Left lung (tissue), 10 donors: ENCODE measurements around the gene PDE4D. TPM values are rescaled to one million over a fixed set of nuclear protein-coding genes. Genes with fewer than 3 reads are reported as not detected.

Experiments
- ATAC-seq: fragments of 200-7000 bp; cut with Tn5 transposase; one replicate; pipeline ENCODE4 v1.9.1; 2020; ENCODE audit warnings: moderate library complexity
- DNase-seq, 4 donors: peaks; one replicate each; pipeline ENCODE4 v3.0.0-alpha.2; 2013 to 2020
- H3K27ac ChIP-seq, 2 donors: fragments of 200-600 bp; sonication (generic) in 1 of 2; one replicate each; pipeline versions ENCODE4 v1.5.0 to v1.8.0; 2020 to 2021
- H3K27me3 ChIP-seq, 2 donors: fragments of 200-600 bp; sonication (generic) in 1 of 2; one replicate each; pipeline versions ENCODE4 v1.5.0 to v1.8.0; 2020 to 2021
- H3K36me3 ChIP-seq, 2 donors: fragments of 200-600 bp; sonication (generic) in 1 of 2; one replicate each; pipeline versions ENCODE4 v1.5.0 to v1.8.0; 2020 to 2021
- H3K4me1 ChIP-seq, 2 donors: fragments of 200-600 bp; one replicate each; pipeline ENCODE4 v1.8.0; 2021
- H3K4me3 ChIP-seq, 2 donors: fragments of 200-600 bp; sonication (generic) in 1 of 2; one replicate each; pipeline versions ENCODE4 v1.5.0 to v1.8.0; 2020 to 2021; ENCODE audit warnings: mild to moderate bottlenecking in 1 of 2
- H3K9me3 ChIP-seq, 2 donors: fragments of 200-600 bp; sonication (generic) in 1 of 2; one replicate each; pipeline versions ENCODE4 v1.5.0 to v1.8.0; 2020 to 2021
- CTCF ChIP-seq, 2 donors: fragments of 200-600 bp; sonication (generic) in 1 of 2; IDR thresholded peaks; one replicate each; pipeline versions ENCODE4 v1.5.0 to v1.8.0; 2021; ENCODE audit warnings: antibody characterized with exemption in 2 of 2
- intact Hi-C, 2 donors: fragments of 100-400 bp; cut with DNase I; formaldehyde crosslinking; loops; one replicate each; pipeline versions ENCODE4 v1.11.2 to v1.14.2; 2022
- polyA plus RNA-seq, 6 donors: library from polyadenylated mRNA; unstranded; fragments of 120-200 nt; gene quantifications; one replicate each; pipeline ENCODE4 v1.2.1, GENCODE V29; 2013; ENCODE audit not compliant: insufficient read length in 6 of 6
- total RNA-seq, 2 donors: library from RNA; stranded (reverse); fragmentation: NEBNext Ultra II Directional; extraction: Animal tissue kit (Norgen Biotek cat#: 25700); gene quantifications; one replicate each; pipeline ENCODE4 v1.2.1, GENCODE V29; 2021
- donor health status: DM: no; HTN: yes; CAD: no.
- donor health status: DM: no; HTN: no; CAD: no.

The PDE4D gene
- total and polyA plus RNA-seq, 8 donors = 21.4 to 57.1 (median 25.4) TPM

GRCh38 chr5:59266410-59266809, 627.1 kb downstream of the PDE4D start:
- intact Hi-C loops = no loop called here
- H3K4me1 ChIP-seq = no peaks in the 10 kb centered on the region

GRCh38 chr5:59264639-59265245, 628.8 kb downstream of the PDE4D start:
- no peaks in the 10 kb centered on the region for H3K27me3 ChIP-seq
- ATAC-seq (no peak), DNase-seq (no peak)
- H3K27ac ChIP-seq = no peak overlapping the region
- intact Hi-C loops = no loop called here
- H3K4me3 ChIP-seq = no peak overlapping the region
- H3K36me3 ChIP-seq = no peaks in the 10 kb centered on the region
- H3K4me1 ChIP-seq = no peaks in the 10 kb centered on the region
- no peak for TF ChIP-seq CTCF (IDR thresholded peaks at IDR 0.05)
- H3K9me3 ChIP-seq = no peaks in the 10 kb centered on the region

More at GRCh38 chr5:59266410-59266809, 627.1 kb downstream of the PDE4D start:
- H3K27ac ChIP-seq = no peak overlapping the region
- no peaks in the 10 kb centered on the region for H3K9me3 ChIP-seq
- no peak for ATAC-seq
- no peak overlapping the region for H3K4me3 ChIP-seq
- DNase-seq = no peak
- H3K27me3 ChIP-seq = no peaks in the 10 kb centered on the region
- no peaks in the 10 kb centered on the region for H3K36me3 ChIP-seq
- no peak for TF ChIP-seq CTCF (IDR thresholded peaks at IDR 0.05)

DNA sequence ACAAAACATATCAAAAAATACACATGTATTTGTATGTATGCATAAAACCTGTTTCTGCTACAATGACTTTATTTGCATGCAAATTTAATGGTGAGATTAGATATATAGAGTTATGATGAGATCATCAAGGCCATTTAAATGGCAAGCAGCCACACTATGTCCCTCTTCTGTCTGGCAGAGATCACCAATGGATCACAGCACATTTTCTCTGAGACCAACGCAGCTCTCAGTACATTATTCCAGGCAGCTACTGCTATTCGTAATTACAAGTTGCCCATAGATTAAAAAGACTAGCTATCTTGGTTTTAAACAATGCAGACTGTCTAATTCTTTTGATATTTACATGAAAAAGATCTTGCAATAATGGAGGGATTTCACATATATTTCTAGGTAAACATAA, 629.5 kb downstream of the PDE4D start:
- Histone ChIP-seq H3K36me3 (no peaks in the 10 kb centered on the region), H3K27me3 (no peaks in the 10 kb centered on the region), H3K27ac (no peak overlapping the region), H3K9me3 (no peaks in the 10 kb centered on the region), H3K4me1 (no peaks in the 10 kb centered on the region), H3K4me3 (no peak overlapping the region)
- DNase-seq = no peak
- no peak for TF ChIP-seq CTCF (IDR thresholded peaks at IDR 0.05)
- intact Hi-C loops = no loop called here
- ATAC-seq = no peak

- no peak for TF ChIP-seq CTCF (IDR thresholded peaks at IDR 0.05)
- Histone ChIP-seq H3K27me3 (no peaks in the 10 kb centered on the region), H3K4me3 (no peak overlapping the region), H3K27ac (no peak overlapping the region), H3K9me3 (no peaks in the 10 kb centered on the region), H3K36me3 (no peaks in the 10 kb centered on the region), H3K4me1 (no peaks in the 10 kb centered on the region)
- no peak for ATAC-seq
- intact Hi-C loops = no loop called here
- no peak for DNase-seq
Measured at GRCh38 chr5:59261969-59262368, 631.6 kb downstream of the PDE4D start.

DNA sequence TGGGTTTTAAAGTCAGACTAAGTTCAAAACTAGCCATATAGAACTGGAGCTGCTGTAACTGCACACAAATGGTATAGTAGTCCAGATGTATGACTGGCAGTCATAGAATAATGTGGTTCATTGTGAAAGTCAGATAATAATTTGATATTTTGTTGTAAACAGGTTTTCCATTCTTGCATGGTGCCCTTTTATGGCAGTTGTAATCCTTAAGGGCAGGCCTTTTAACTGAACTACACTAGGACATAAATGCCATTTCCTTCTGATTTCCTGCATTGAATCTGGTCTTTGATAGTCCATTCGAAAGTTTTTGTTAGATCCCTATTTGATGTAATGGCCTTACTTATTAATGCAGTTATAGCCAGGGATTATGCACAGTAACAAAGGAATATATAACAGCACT, 632.6 kb downstream of the PDE4D start:
- H3K9me3 ChIP-seq = no peaks in the 10 kb centered on the region
- H3K36me3 ChIP-seq = no peaks in the 10 kb centered on the region
- no peaks in the 10 kb centered on the region for H3K4me1 ChIP-seq
- intact Hi-C loops = no loop called here
- H3K27ac ChIP-seq = no peak overlapping the region
- ATAC-seq (no peak), DNase-seq (no peak)
- no peak overlapping the region for H3K4me3 ChIP-seq
- TF ChIP-seq CTCF (IDR thresholded peaks at IDR 0.05) = no peak
- no peaks in the 10 kb centered on the region for H3K27me3 ChIP-seq
